CD4-positive, alpha-beta T cell (primary cell): Measurements from ENCODE around the gene CRYGN. TPM values are rescaled to one million over a fixed set of nuclear protein-coding genes. Genes with fewer than 3 reads are reported as not detected.

Source experiments
- ATAC-seq: fragments of 200-7000 bp; cut with Tn5 transposase; one replicate; pipeline ENCODE4 v1.10.0; 2022; ENCODE audit warnings: mild to moderate bottlenecking; ENCODE audit not compliant: poor library complexity
- CTCF ChIA-PET: fragments of 350-600 bp; sonication (Branson Sonifier 250); formaldehyde crosslinking; loops from one replicate; lab custom pipeline; 2021; ENCODE audit warnings: antibody characterized with exemption, inconsistent platforms; lab: Charles Lee
- POLR2A ChIA-PET: fragments of 350-600 bp; sonication (Branson Sonifier 250); formaldehyde crosslinking; loops from one replicate; lab custom pipeline; 2021; ENCODE audit warnings: antibody characterized with exemption, inconsistent platforms; lab: Charles Lee
- DNase-seq, 14 experiments: peaks; one replicate each; pipeline ENCODE4 v3.0.0-alpha.2; 2013 to 2020; ENCODE audit warnings: mixed read lengths in 2 of 14
- H3K27ac ChIP-seq, 2 donors: one replicate each; pipeline versions ENCODE4 v1.5.1 to v1.7.0; 2013; ENCODE audit warnings: low read length in 2 of 2, low read depth in 1 of 2, mild to moderate bottlenecking in 1 of 2
- H3K27me3 ChIP-seq, 2 experiments: 1 replicate in 1 of 2; 2 replicates in 1 of 2; pipeline versions ENCODE4 v1.6.1 to v1.7.0; 2013; ENCODE audit warnings: low read length in 2 of 2, control low read depth in 1 of 2, mild to moderate bottlenecking in 1 of 2, moderate library complexity in 1 of 2; ENCODE audit not compliant: insufficient read depth in 2 of 2, control insufficient read depth in 1 of 2
- H3K36me3 ChIP-seq: one replicate; pipeline ENCODE4 v1.6.1; 2013; ENCODE audit warnings: low read length, control low read depth; ENCODE audit not compliant: insufficient read depth
- H3K4me1 ChIP-seq: one replicate; pipeline ENCODE4 v1.6.1; 2013; ENCODE audit warnings: low read length, control low read depth; ENCODE audit not compliant: insufficient read depth
- H3K4me3 ChIP-seq: one replicate; pipeline ENCODE4 v1.5.1; 2013; ENCODE audit warnings: mild to moderate bottlenecking, low read length, moderate library complexity
- H3K9me3 ChIP-seq, 2 experiments: 1 replicate in 1 of 2; 2 replicates in 1 of 2; pipeline versions ENCODE4 v1.6.1 to v1.7.0; 2013; ENCODE audit warnings: low read length in 2 of 2, mild to moderate bottlenecking in 2 of 2, control low read depth in 1 of 2, moderate library complexity in 1 of 2; ENCODE audit not compliant: control insufficient read depth in 1 of 2, insufficient read depth in 1 of 2
- H3K27ac Mint-ChIP-seq: one replicate; pipeline ENCODE4 v1.8.0; 2020; ENCODE audit warnings: mixed read lengths
- H3K27me3 Mint-ChIP-seq: one replicate; pipeline ENCODE4 v1.8.0; 2021; ENCODE audit warnings: mixed read lengths
- H3K36me3 Mint-ChIP-seq: one replicate; pipeline ENCODE4 v1.8.0; 2021; ENCODE audit warnings: low read depth, mixed read lengths
- H3K4me1 Mint-ChIP-seq: one replicate; pipeline ENCODE4 v1.8.0; 2021; ENCODE audit warnings: low read depth, mixed read lengths
- H3K4me3 Mint-ChIP-seq: one replicate; pipeline ENCODE4 v1.8.0; 2020; ENCODE audit warnings: mild to moderate bottlenecking, mixed read lengths
- H3K9me3 Mint-ChIP-seq: one replicate; pipeline ENCODE4 v1.8.0; 2020; ENCODE audit warnings: mixed read lengths
- intact Hi-C, 2 experiments: fragments of 100-400 bp; cut with DNase I in 1 of 2; cut with micrococcal nuclease in 1 of 2; formaldehyde crosslinking; loops; one replicate each; pipeline versions ENCODE4 v1.15.1 to v1.9.0; 2023 to 2025; cut with DNase I, micrococcal nuclease
- total RNA-seq, 174 experiments: library from RNA in 2 of 174; stranded (reverse) in 2 of 174; gene quantifications; one replicate each; pipeline ENCODE4 v1.2.3 and lab custom pipeline; 2021 to 2026
- TF ChIP-seq, protein P1 (sequence below): fragments of 200-600 bp; IDR thresholded peaks from one replicate; pipeline ENCODE4 v1.8.0; 2022; ENCODE audit warnings: antibody characterized with exemption, mild to moderate bottlenecking

The CRYGN gene
- total RNA-seq, 2 experiments from 2014 or later = 0.14 TPM; not detected in 1

DNA sequence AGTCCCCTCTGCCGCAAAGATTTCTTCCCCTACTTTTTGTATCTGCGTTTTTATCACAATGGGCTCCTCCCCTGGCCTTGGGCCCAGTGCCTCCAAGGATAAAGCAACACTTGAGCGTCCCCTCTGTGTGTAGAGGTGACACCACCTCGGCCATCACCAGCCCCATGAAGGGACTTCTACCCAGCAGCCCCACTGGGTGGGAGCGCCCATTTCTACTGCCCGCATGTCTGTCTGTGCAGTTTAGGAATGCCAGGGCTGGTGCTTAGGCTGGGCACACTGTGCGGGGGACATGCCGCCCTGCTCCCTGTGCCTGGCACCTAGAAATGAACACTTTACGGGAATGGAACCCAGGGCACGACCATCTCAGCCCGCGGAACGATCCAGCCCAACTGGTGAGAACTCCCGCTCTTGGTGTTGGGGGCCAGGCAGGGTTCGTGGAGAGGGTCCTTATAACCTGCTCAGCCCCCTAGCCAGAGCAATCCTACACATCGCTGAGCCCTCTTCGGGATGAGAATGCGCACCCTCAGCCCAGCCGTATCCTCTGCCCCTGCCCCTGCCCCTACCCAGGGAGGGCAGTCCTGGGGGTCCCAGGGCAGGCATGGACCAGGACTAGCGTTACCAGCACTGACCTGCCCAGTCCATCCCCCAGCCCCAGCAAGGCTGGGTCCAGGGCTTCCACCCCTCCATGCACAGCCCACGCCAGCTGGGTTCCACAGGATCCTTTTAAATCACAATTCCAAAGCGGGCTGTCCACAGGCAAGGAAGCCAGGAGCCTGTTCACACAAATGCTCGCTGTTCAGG lies 12.8 kb downstream of the CRYGN start:
- Histone ChIP-seq H3K27ac (no peak overlapping the region), H3K27me3 (no peaks in the 10 kb centered on the region), H3K4me3 (no peak overlapping the region), H3K36me3 (no peaks in the 10 kb centered on the region), H3K9me3 (no peaks in the 10 kb centered on the region), H3K4me1 (peaks cover 57% of the 10 kb centered on the region)
- H3K27ac Mint-ChIP-seq = no peak overlapping the region
- POLR2A ChIA-PET = no interaction called here
- no peak for DNase-seq
- H3K9me3 Mint-ChIP-seq = no peaks in the 10 kb centered on the region
- H3K27me3 Mint-ChIP-seq = no peaks in the 10 kb centered on the region
- peaks cover 40% of the 10 kb centered on the region for H3K4me1 Mint-ChIP-seq
- H3K36me3 Mint-ChIP-seq = no peaks in the 10 kb centered on the region
- CTCF ChIA-PET = no interaction called here
- ATAC-seq = no peak
- TF ChIP-seq, protein P1, sequence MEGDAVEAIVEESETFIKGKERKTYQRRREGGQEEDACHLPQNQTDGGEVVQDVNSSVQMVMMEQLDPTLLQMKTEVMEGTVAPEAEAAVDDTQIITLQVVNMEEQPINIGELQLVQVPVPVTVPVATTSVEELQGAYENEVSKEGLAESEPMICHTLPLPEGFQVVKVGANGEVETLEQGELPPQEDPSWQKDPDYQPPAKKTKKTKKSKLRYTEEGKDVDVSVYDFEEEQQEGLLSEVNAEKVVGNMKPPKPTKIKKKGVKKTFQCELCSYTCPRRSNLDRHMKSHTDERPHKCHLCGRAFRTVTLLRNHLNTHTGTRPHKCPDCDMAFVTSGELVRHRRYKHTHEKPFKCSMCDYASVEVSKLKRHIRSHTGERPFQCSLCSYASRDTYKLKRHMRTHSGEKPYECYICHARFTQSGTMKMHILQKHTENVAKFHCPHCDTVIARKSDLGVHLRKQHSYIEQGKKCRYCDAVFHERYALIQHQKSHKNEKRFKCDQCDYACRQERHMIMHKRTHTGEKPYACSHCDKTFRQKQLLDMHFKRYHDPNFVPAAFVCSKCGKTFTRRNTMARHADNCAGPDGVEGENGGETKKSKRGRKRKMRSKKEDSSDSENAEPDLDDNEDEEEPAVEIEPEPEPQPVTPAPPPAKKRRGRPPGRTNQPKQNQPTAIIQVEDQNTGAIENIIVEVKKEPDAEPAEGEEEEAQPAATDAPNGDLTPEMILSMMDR = no peak
- no peak overlapping the region for H3K4me3 Mint-ChIP-seq
- intact Hi-C loops = no loop called here

- no peaks in the 10 kb centered on the region for H3K27me3 Mint-ChIP-seq
- no peaks in the 10 kb centered on the region for H3K27me3 ChIP-seq
- H3K36me3 ChIP-seq = no peaks in the 10 kb centered on the region
- H3K36me3 Mint-ChIP-seq = no peaks in the 10 kb centered on the region
- ChIA-PET POLR2A (no interaction called here), CTCF (no interaction called here)
- no peak overlapping the region for H3K27ac Mint-ChIP-seq
- H3K4me3 Mint-ChIP-seq = no peak overlapping the region
- H3K4me1 ChIP-seq = peaks cover 51% of the 10 kb centered on the region
- ATAC-seq = no peak
- no peak overlapping the region for H3K27ac ChIP-seq
- TF ChIP-seq, protein P1 = no peak
- no peak for DNase-seq
- no peak overlapping the region for H3K4me3 ChIP-seq
- intact Hi-C loops = no loop called here
- peaks cover 38% of the 10 kb centered on the region for H3K4me1 Mint-ChIP-seq
- no peaks in the 10 kb centered on the region for H3K9me3 ChIP-seq
- H3K9me3 Mint-ChIP-seq = no peaks in the 10 kb centered on the region
These were observed 13.5 kb downstream of the CRYGN start for GRCh38 chr7:151426441-151426903.

- Mint-ChIP-seq H3K4me3 (no peak overlapping the region), H3K9me3 (no peaks in the 10 kb centered on the region), H3K27me3 (no peaks in the 10 kb centered on the region), H3K27ac (no peak overlapping the region), H3K4me1 (peaks cover 32% of the 10 kb centered on the region), H3K36me3 (no peaks in the 10 kb centered on the region)
- H3K27ac ChIP-seq = no peak overlapping the region
- DNase-seq (no peak), ATAC-seq (no peak)
- peaks cover 45% of the 10 kb centered on the region for H3K4me1 ChIP-seq
- H3K36me3 ChIP-seq = no peaks in the 10 kb centered on the region
- ChIA-PET POLR2A (no interaction called here), CTCF (no interaction called here)
- intact Hi-C loops = no loop called here
- H3K4me3 ChIP-seq = no peak overlapping the region
- H3K27me3 ChIP-seq = no peaks in the 10 kb centered on the region
- H3K9me3 ChIP-seq = peaks cover 0 to 1% of the 10 kb centered on the region in 2 experiments
- TF ChIP-seq, protein P1 = no peak
These were observed 14.1 kb downstream of the CRYGN start for GRCh38 chr7:151425670-151426440.
